GM18511 (cell line): ENCODE measurements around the gene SOD3.
A peak's percentile ranks its signal among the peaks of the same experiment; 100 is the strongest.

ENCODE experiments used
- ATAC-seq: cut with Tn5 transposase; IDR thresholded peaks from one replicate; pipeline ENCODE4 v1.9.1; 2021; ENCODE audit warnings: mild to moderate bottlenecking, moderate library complexity; ENCODE audit not compliant: unreplicated experiment

SOD3 gene

GRCh38 chr4:24800325-24800895, 5.0 kb downstream of the SOD3 start:
- ATAC-seq, result no peak

- ATAC-seq, result no peak
Measured at GRCh38 chr4:24801136-24801855, 5.9 kb downstream of the SOD3 start.

GRCh38 chr4:24802648-24803047, 7.3 kb downstream of the SOD3 start:
- ATAC-seq, result no peak

GRCh38 chr4:24805067-24805466, 9.7 kb downstream of the SOD3 start:
- no peak for ATAC-seq

- ATAC-seq, result no peak
Measured at GRCh38 chr4:24805566-24805965, 10.2 kb downstream of the SOD3 start.

GRCh38 chr4:24806206-24806990, 11.0 kb downstream of the SOD3 start:
- ATAC-seq, result no peak

GRCh38 chr4:24807611-24808010, 12.2 kb downstream of the SOD3 start:
- ATAC-seq, result no peak

- no peak for ATAC-seq
Measured at GRCh38 chr4:24808261-24808660, 12.9 kb downstream of the SOD3 start.

- no peak for ATAC-seq
Measured at GRCh38 chr4:24808955-24809354, 13.6 kb downstream of the SOD3 start.

- no peak for ATAC-seq
Measured at GRCh38 chr4:24809376-24809775, 14.0 kb downstream of the SOD3 start.

GRCh38 chr4:24809815-24810405, 14.5 kb downstream of the SOD3 start:
- no peak for ATAC-seq

GRCh38 chr4:24810871-24811631, 15.7 kb downstream of the SOD3 start:
- no peak for ATAC-seq

GRCh38 chr4:24813732-24814131, 18.4 kb downstream of the SOD3 start:
- ATAC-seq, result no peak

GRCh38 chr4:24816797-24817196, 21.4 kb downstream of the SOD3 start:
- ATAC-seq, result no peak

- ATAC-seq, result no peak
Measured at GRCh38 chr4:24820541-24820940, 25.2 kb downstream of the SOD3 start.

GRCh38 chr4:24824720-24825119, 29.3 kb downstream of the SOD3 start:
- no peak for ATAC-seq

GRCh38 chr4:24831637-24832036, 36.3 kb downstream of the SOD3 start:
- ATAC-seq, result peak; percentile 65

GRCh38 chr4:24835696-24836095, 40.3 kb downstream of the SOD3 start:
- ATAC-seq, result no peak

- ATAC-seq, result no peak
Measured at GRCh38 chr4:24836661-24837242, 41.4 kb downstream of the SOD3 start.

- no peak for ATAC-seq
Measured at GRCh38 chr4:24837336-24837735, 42.0 kb downstream of the SOD3 start.

GRCh38 chr4:24837781-24838180, 42.4 kb downstream of the SOD3 start:
- no peak for ATAC-seq
